GM23248 (cell line): ENCODE measurements around the gene HLA-DRA.

Experiments used
- EZH2 ChIP-seq: fragments of 200-600 bp; sonication (generic); IDR thresholded peaks from 2 replicates; pipeline ENCODE4 v1.6.1; 2018; ENCODE audit warnings: antibody characterized with exemption, mild to moderate bottlenecking; ENCODE audit not compliant: insufficient read depth, poor library complexity, severe bottlenecking
- EZH2phosphoT487 ChIP-seq: fragments of 200-600 bp; sonication (generic); IDR thresholded peaks from 2 replicates; pipeline ENCODE4 v1.6.1; 2018; ENCODE audit warnings: antibody characterized with exemption, moderate library complexity, mild to moderate bottlenecking, low read depth; ENCODE audit not compliant: insufficient read depth

GRCh38 chr6:32442977-32443552, 3.4 kb downstream of the HLA-DRA start:
- TF ChIP-seq EZH2, result no peak
- TF ChIP-seq EZH2phosphoT487, result no peak
